Right lobe of liver (tissue), 6 donors: ENCODE data around the gene NF1. TPM values are rescaled to one million over a fixed set of nuclear protein-coding genes. Genes with fewer than 3 reads are reported as not detected.

ENCODE experiments used
- ATAC-seq, 4 donors: fragments of 200-7000 bp; cut with Tn5 transposase; one replicate each; pipeline ENCODE4 v1.9.1; 2020; ENCODE audit warnings: mild to moderate bottlenecking in 4 of 4, moderate library complexity in 4 of 4
- DNase-seq, 3 donors: peaks; one replicate each; pipeline ENCODE4 v3.0.0-alpha.2; 2020
- H3K27ac ChIP-seq, 3 donors: fragments of 200-600 bp; one replicate each; pipeline ENCODE4 v1.8.0; 2022
- H3K27me3 ChIP-seq, 2 donors: fragments of 200-600 bp; one replicate each; pipeline ENCODE4 v1.8.0; 2022
- H3K36me3 ChIP-seq, 4 donors: fragments of 200-600 bp; sonication (generic) in 1 of 4; one replicate each; pipeline versions ENCODE4 v1.5.1 to v1.8.0; 2017 to 2022; ENCODE audit warnings: control low read depth in 1 of 4
- H3K4me1 ChIP-seq, 4 donors: fragments of 200-600 bp; sonication (generic) in 1 of 4; one replicate each; pipeline versions ENCODE4 v1.5.1 to v1.8.0; 2017 to 2022; ENCODE audit warnings: control low read depth in 1 of 4
- H3K4me3 ChIP-seq, 3 donors: fragments of 200-600 bp; one replicate each; pipeline ENCODE4 v1.8.0; 2022
- H3K9me3 ChIP-seq, 4 donors: fragments of 200-600 bp; sonication (generic) in 1 of 4; one replicate each; pipeline versions ENCODE4 v1.5.1 to v1.8.0; 2017 to 2022; ENCODE audit warnings: control low read depth in 1 of 4
- CTCF ChIP-seq, 4 donors: fragments of 200-600 bp in 3 of 4; fragments of 450-650 bp in 1 of 4; IDR thresholded peaks; one replicate each; pipeline versions ENCODE4 v1.5.1 to v1.8.0; 2016 to 2022; ENCODE audit warnings: antibody characterized with exemption in 4 of 4, mild to moderate bottlenecking in 2 of 4
- POLR2A ChIP-seq: fragments of 450-650 bp; IDR thresholded peaks from one replicate; pipeline ENCODE4 v1.6.1; 2017; ENCODE audit warnings: antibody characterized with exemption, mild to moderate bottlenecking
- WGBS: methylation state at CpG from one replicate; pipeline ENCODE4 v1.1.6; 2018; ENCODE audit warnings: low coverage, low lambda C conversion rate; ENCODE audit not compliant: insufficient coverage; ENCODE audit errors: missing lambda C conversion rate; 5-methylcytosine and 5-hydroxymethylcytosine counted together
- intact Hi-C, 2 donors: fragments of 100-400 bp; cut with DNase I; formaldehyde crosslinking; loops; one replicate each; pipeline versions ENCODE4 v1.11.2 to v1.14.1; 2022
- total RNA-seq, 6 experiments: library from RNA; depleted of rRNA in 2 of 6; stranded (reverse); fragments of >200 nt in 2 of 6; fragmentation: NEBNext Ultra II Directional in 3 of 6; extraction: Animal tissue kit (Norgen Biotek cat#: 25700) in 3 of 6; gene quantifications; one replicate each; pipeline versions ENCODE4 v1.1.0 to v1.2.4, GENCODE V29; 2016 to 2023
- donor health status: DM: no; HTN: yes; CAD: no.
- donor health status: DM: no; HTN: no; CAD: no.
- donor health status: DM: no; HTN: no; CAD: no.
- donor health status: DM: no; HTN: yes; CAD: no.
- donor health status: DM: no; HTN: yes; CAD: no.

The NF1 gene
- total RNA-seq, 6 experiments from 2014 or later = 26.6 to 35.3 (median 30.0) TPM

- DNase-seq (no peak), ATAC-seq (no peak)
- H3K27ac ChIP-seq = no peak overlapping the region
- 100% methylated on average over 3 of the region's 4 CpGs for WGBS
- no peaks in the 10 kb centered on the region for H3K27me3 ChIP-seq
- no peaks in the 10 kb centered on the region for H3K36me3 ChIP-seq
- intact Hi-C loops = no loop called here
- TF ChIP-seq CTCF (IDR thresholded peaks at IDR 0.05) (no peak), POLR2A (no peak)
- H3K4me3 ChIP-seq = no peak overlapping the region
- H3K9me3 ChIP-seq = no peaks in the 10 kb centered on the region
- peaks cover 0 to 5% (median 0%) of the 10 kb centered on the region in 4 donors for H3K4me1 ChIP-seq
Observed at GRCh38 chr17:31134576-31134975, 39.8 kb downstream of the NF1 start.

- no peaks in the 10 kb centered on the region for H3K27me3 ChIP-seq
- no peak for TF ChIP-seq CTCF (IDR thresholded peaks at IDR 0.05)
- no peak for TF ChIP-seq POLR2A
- H3K36me3 ChIP-seq = no peaks in the 10 kb centered on the region
- DNase-seq (no peak), ATAC-seq (no peak)
- 59% methylated on average over 2 of the region's 2 CpGs for WGBS
- H3K27ac ChIP-seq = no peak overlapping the region
- H3K4me1 ChIP-seq = no peaks in the 10 kb centered on the region
- intact Hi-C loops = no loop called here
- H3K9me3 ChIP-seq = no peaks in the 10 kb centered on the region
- H3K4me3 ChIP-seq = no peak overlapping the region
Observed at GRCh38 chr17:31136319-31136718, 41.5 kb downstream of the NF1 start.

GRCh38 chr17:31140111-31140510, 45.3 kb downstream of the NF1 start:
- DNase-seq (no peak), ATAC-seq (no peak)
- no peaks in the 10 kb centered on the region for H3K27me3 ChIP-seq
- no peaks in the 10 kb centered on the region for H3K36me3 ChIP-seq
- 80% methylated on average over 3 of the region's 3 CpGs for WGBS
- no peak for TF ChIP-seq POLR2A
- H3K9me3 ChIP-seq = no peaks in the 10 kb centered on the region
- intact Hi-C loops = no loop called here
- no peak overlapping the region for H3K4me3 ChIP-seq
- no peaks in the 10 kb centered on the region for H3K4me1 ChIP-seq
- H3K27ac ChIP-seq = no peak overlapping the region

GRCh38 chr17:31144428-31144827, 49.7 kb downstream of the NF1 start:
- Histone ChIP-seq H3K4me1 (no peaks in the 10 kb centered on the region), H3K27ac (no peak overlapping the region), H3K36me3 (no peaks in the 10 kb centered on the region), H3K27me3 (no peaks in the 10 kb centered on the region), H3K9me3 (no peaks in the 10 kb centered on the region), H3K4me3 (no peak overlapping the region)
- WGBS = 100% methylated on average over 3 of the region's 3 CpGs
- no peak for TF ChIP-seq POLR2A
- TF ChIP-seq CTCF (IDR thresholded peaks at IDR 0.05) = no peak
- DNase-seq (no peak), ATAC-seq (no peak)
- intact Hi-C loops = no loop called here

GRCh38 chr17:31144836-31145235, 50.1 kb downstream of the NF1 start:
- 83% methylated on average over 7 of the region's 7 CpGs for whole genome bisulfite sequencing
- intact Hi-C loops = no loop called here
- ATAC-seq = no peak
- Histone ChIP-seq H3K36me3 (no peaks in the 10 kb centered on the region), H3K27me3 (no peaks in the 10 kb centered on the region), H3K4me1 (no peaks in the 10 kb centered on the region), H3K27ac (no peak overlapping the region), H3K9me3 (no peaks in the 10 kb centered on the region), H3K4me3 (no peak overlapping the region)
- no peak for DNase-seq
- TF ChIP-seq CTCF (IDR thresholded peaks at IDR 0.05) (no peak), POLR2A (no peak)
